ENCODE results near the gene CHPF2. TPM values are rescaled to one million over a fixed set of nuclear protein-coding genes. Genes with fewer than 3 reads are reported as not detected.

The CHPF2 gene
- total and polyA plus RNA-seq, 2 of the 13 experiments (the other 11 are each of a cell fraction or from before 2014, with no cell fraction given), result 15.4 to 21.5 TPM

- TF ChIP-seq ATF7 (IDR thresholded peaks at IDR 0.05) (no peak), ATF7 (CRISPR knock-in tag; IDR thresholded peaks at IDR 0.05) (no peak), PTBP1 (IDR thresholded peaks at IDR 0.05; ENCODE audit: low read depth, low read length, poor library complexity, severe bottlenecking) (peak; percentile 1), ZNF761 (CRISPR knock-in tag; conservative IDR thresholded peaks at IDR 0.05) (no peak), NR2F6 (IDR thresholded peaks at IDR 0.05) (no peak), NR2F6 (CRISPR knock-in tag; IDR thresholded peaks at IDR 0.05) (peak; percentile 25; the same call in 1 of the 2 replicates), CBX5 (CRISPR knock-in tag; IDR thresholded peaks at IDR 0.05; ENCODE audit: borderline replicate concordance) (no peak), MTF2 (CRISPR knock-in tag; IDR thresholded peaks at IDR 0.05; ENCODE audit: borderline replicate concordance) (0 out of 2 replicates have a peak, but pooled peaks have one; percentile 12), MEIS2 (CRISPR knock-in tag; IDR thresholded peaks at IDR 0.05) (no peak), RBM22 (optimal IDR thresholded peaks at IDR 0.05; ENCODE audit: low read length) (no peak), THAP7 (CRISPR knock-in tag; IDR thresholded peaks at IDR 0.05) (no peak), HNRNPLL (IDR thresholded peaks at IDR 0.05; ENCODE audit: low read depth, low read length, poor library complexity, severe bottlenecking) (peak; percentile 45)
- TF ChIP-seq, protein P1, sequence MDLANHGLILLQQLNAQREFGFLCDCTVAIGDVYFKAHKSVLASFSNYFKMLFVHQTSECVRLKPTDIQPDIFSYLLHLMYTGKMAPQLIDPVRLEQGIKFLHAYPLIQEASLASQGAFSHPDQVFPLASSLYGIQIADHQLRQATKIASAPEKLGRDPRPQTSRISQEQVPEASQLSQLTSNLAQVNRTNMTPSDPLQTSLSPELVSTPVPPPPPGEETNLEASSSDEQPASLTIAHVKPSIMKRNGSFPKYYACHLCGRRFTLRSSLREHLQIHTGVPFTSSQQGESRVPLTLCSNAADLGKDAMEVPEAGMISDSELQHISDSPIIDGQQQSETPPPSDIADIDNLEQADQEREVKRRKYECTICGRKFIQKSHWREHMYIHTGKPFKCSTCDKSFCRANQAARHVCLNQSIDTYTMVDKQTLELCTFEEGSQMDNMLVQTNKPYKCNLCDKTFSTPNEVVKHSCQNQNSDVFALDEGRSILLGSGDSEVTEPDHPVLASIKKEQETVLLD (CRISPR knock-in tag; IDR thresholded peaks at IDR 0.05; ENCODE audit: low read depth), result no peak
- TF ChIP-seq, protein P2, sequence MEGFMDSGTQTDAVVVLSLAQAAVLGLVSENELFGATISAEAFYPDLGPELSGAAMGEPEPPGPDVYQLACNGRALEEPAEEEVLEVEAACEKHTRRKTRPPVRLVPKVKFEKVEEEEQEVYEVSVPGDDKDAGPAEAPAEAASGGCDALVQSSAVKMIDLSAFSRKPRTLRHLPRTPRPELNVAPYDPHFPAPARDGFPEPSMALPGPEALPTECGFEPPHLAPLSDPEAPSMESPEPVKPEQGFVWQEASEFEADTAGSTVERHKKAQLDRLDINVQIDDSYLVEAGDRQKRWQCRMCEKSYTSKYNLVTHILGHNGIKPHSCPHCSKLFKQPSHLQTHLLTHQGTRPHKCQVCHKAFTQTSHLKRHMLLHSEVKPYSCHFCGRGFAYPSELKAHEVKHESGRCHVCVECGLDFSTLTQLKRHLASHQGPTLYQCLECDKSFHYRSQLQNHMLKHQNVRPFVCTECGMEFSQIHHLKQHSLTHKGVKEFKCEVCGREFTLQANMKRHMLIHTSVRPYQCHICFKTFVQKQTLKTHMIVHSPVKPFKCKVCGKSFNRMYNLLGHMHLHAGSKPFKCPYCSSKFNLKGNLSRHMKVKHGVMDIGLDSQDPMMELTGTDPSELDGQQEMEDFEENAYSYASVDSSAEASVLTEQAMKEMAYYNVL (CRISPR knock-in tag; IDR thresholded peaks at IDR 0.05; ENCODE audit: borderline replicate concordance), result 0 out of 2 replicates have a peak, but pooled peaks have one; percentile 27
These were observed 19.6 kb downstream of the CHPF2 start (continued) for GRCh38 chr7:151251689-151252560.

Data from HepG2 (cell line).